Smooth muscle cell (in vitro differentiated cells): ENCODE results near the gene LRRC74B. TPM values are rescaled to one million over a fixed set of nuclear protein-coding genes. Genes with fewer than 3 reads are reported as not detected.
"Not testable (repeated sequence)": the region's sequence is repeated elsewhere in the genome, so short reads cannot be mapped to it uniquely, and the experiment has no call there.

ENCODE experiments used
- DNase-seq: peaks from one replicate; lab custom pipeline; 2025; ENCODE audit not compliant: unreplicated experiment; lab: John Stamatoyannopoulos, UW
- H2AFZ ChIP-seq: fragments of 200-600 bp; sonication (generic); 2 replicates; pipeline ENCODE4 v1.6.0; 2016; ENCODE audit warnings: antibody characterized with exemption, low read depth, mild to moderate bottlenecking
- H3F3A ChIP-seq: fragments of 200-600 bp; sonication (generic); 2 replicates; pipeline ENCODE4 v1.6.0; 2017; ENCODE audit warnings: antibody characterized with exemption, low read depth
- H3K27ac ChIP-seq: fragments of 200-600 bp; sonication (generic); 2 replicates; pipeline ENCODE4 v1.5.1; 2016; ENCODE audit warnings: low read depth, mild to moderate bottlenecking
- H3K27me3 ChIP-seq: fragments of 200-600 bp; sonication (generic); 2 replicates; pipeline ENCODE4 v1.6.1; 2016; ENCODE audit warnings: low read depth, mild to moderate bottlenecking
- H3K36me3 ChIP-seq: fragments of 200-600 bp; sonication (generic); 2 replicates; pipeline ENCODE4 v1.5.1; 2016; ENCODE audit warnings: low read depth
- H3K4me1 ChIP-seq: fragments of 200-600 bp; sonication (generic); 2 replicates; pipeline ENCODE4 v1.5.1; 2016; ENCODE audit warnings: low read depth
- H3K4me2 ChIP-seq: fragments of 200-600 bp; sonication (generic); 2 replicates; pipeline ENCODE4 v1.6.0; 2016; ENCODE audit warnings: mild to moderate bottlenecking
- H3K4me3 ChIP-seq: fragments of 200-600 bp; sonication (generic); 2 replicates; pipeline ENCODE4 v1.5.1; 2016; ENCODE audit warnings: mild to moderate bottlenecking
- H3K79me2 ChIP-seq: fragments of 200-600 bp; sonication (generic); 2 replicates; pipeline ENCODE4 v1.6.0; 2016; ENCODE audit warnings: low read depth, mild to moderate bottlenecking
- H3K9ac ChIP-seq: fragments of 200-600 bp; sonication (generic); 2 replicates; pipeline ENCODE4 v1.6.0; 2016; ENCODE audit warnings: low read depth
- H3K9me3 ChIP-seq: fragments of 200-600 bp; sonication (generic); replicated peaks from 2 replicates; pipeline ENCODE4 v1.5.1; 2016; ENCODE audit warnings: low read depth
- H4K20me1 ChIP-seq: fragments of 200-600 bp; sonication (generic); 2 replicates; pipeline ENCODE4 v1.6.0; 2016; ENCODE audit warnings: low read depth
- CTCF ChIP-seq: fragments of 200-600 bp; sonication (generic); IDR thresholded peaks from 2 replicates; pipeline ENCODE4 v1.5.1; 2017; ENCODE audit warnings: borderline replicate concordance, mild to moderate bottlenecking, antibody characterized with exemption; ENCODE audit not compliant: insufficient read depth, poor library complexity, severe bottlenecking
- WGBS: methylation state at CpG from one replicate; pipeline ENCODE4 v1.1.7; 2016; ENCODE audit warnings: low lambda C conversion rate; 5-methylcytosine and 5-hydroxymethylcytosine counted together
- polyA plus RNA-seq: library from polyadenylated mRNA; unstranded; fragments of >200 nt; fragmentation: Nextera tagmentation; extraction: Ambion mirVana; gene quantifications from 2 replicates; pipeline ENCODE4 v1.2.1, GENCODE V29; 2016
- total RNA-seq: library from RNA; depleted of rRNA; stranded (reverse); fragments of >200 nt; gene quantifications from 2 replicates; pipeline ENCODE4 v1.2.3, GENCODE V29; 2014

The LRRC74B gene
- total and polyA plus RNA-seq, 2 experiments from 2014 or later, result not detected

GRCh38 chr22:21044931-21045584 is 688 bp upstream of the LRRC74B start:
- no peak for TF ChIP-seq CTCF
- peaks cover 5% of the 10 kb centered on the region for H3K4me1 ChIP-seq
- peaks cover 6% of the 10 kb centered on the region for H3F3A ChIP-seq
- H2AFZ ChIP-seq, result no peak overlapping the region
- H3K4me3 ChIP-seq, result peak overlapping the region; percentile 47
- H3K36me3 ChIP-seq, result no peaks in the 10 kb centered on the region
- peak overlapping the region; percentile 79 for H3K4me2 ChIP-seq
- H3K9me3 ChIP-seq, result no peaks in the 10 kb centered on the region
- H4K20me1 ChIP-seq, result no peaks in the 10 kb centered on the region
- DNase-seq, result peak; percentile 61
- peak overlapping the region; percentile 91 for H3K27ac ChIP-seq
- WGBS, result 17% methylated on average over 15 of the region's 15 CpGs
- no peaks in the 10 kb centered on the region for H3K79me2 ChIP-seq
- H3K9ac ChIP-seq, result peak overlapping the region; percentile 77
- H3K27me3 ChIP-seq, result no peaks in the 10 kb centered on the region

- no peak for DNase-seq
- no peak overlapping the region for H3K4me3 ChIP-seq
- H3K9ac ChIP-seq, result no peak overlapping the region
- no peaks in the 10 kb centered on the region for H3K79me2 ChIP-seq
- WGBS, result 95% methylated on average over 14 of the region's 14 CpGs
- no peak for TF ChIP-seq CTCF
- peaks cover 5% of the 10 kb centered on the region for H3K4me1 ChIP-seq
- H3F3A ChIP-seq, result no peaks in the 10 kb centered on the region
- H3K9me3 ChIP-seq, result no peaks in the 10 kb centered on the region
- no peaks in the 10 kb centered on the region for H3K27me3 ChIP-seq
- H2AFZ ChIP-seq, result no peak overlapping the region
- no peaks in the 10 kb centered on the region for H3K36me3 ChIP-seq
- H3K4me2 ChIP-seq, result no peak overlapping the region
- no peaks in the 10 kb centered on the region for H4K20me1 ChIP-seq
- no peak overlapping the region for H3K27ac ChIP-seq
Measured at GRCh38 chr22:21047035-21047661, 1.4 kb downstream of the LRRC74B start.

- no peak overlapping the region for H3K27ac ChIP-seq
- H2AFZ ChIP-seq, result no peak overlapping the region
- H3K36me3 ChIP-seq, result no peaks in the 10 kb centered on the region
- H3F3A ChIP-seq, result no peaks in the 10 kb centered on the region
- no peak for DNase-seq
- no peaks in the 10 kb centered on the region for H3K79me2 ChIP-seq
- TF ChIP-seq CTCF, result no peak
- H3K9ac ChIP-seq, result no peak overlapping the region
- H3K27me3 ChIP-seq, result no peaks in the 10 kb centered on the region
- peaks cover 5% of the 10 kb centered on the region for H3K4me1 ChIP-seq
- H3K9me3 ChIP-seq, result no peaks in the 10 kb centered on the region
- no peaks in the 10 kb centered on the region for H4K20me1 ChIP-seq
- 90% methylated on average over 7 of the region's 7 CpGs for WGBS
- no peak overlapping the region for H3K4me2 ChIP-seq
- H3K4me3 ChIP-seq, result no peak overlapping the region
Measured at GRCh38 chr22:21047730-21048129, 2.0 kb downstream of the LRRC74B start.

- H3K36me3 ChIP-seq, H3K4me1 ChIP-seq, H3K4me2 ChIP-seq, H3F3A ChIP-seq, H3K9ac ChIP-seq, H3K9me3 ChIP-seq, H2AFZ ChIP-seq, H3K27ac ChIP-seq, H3K79me2 ChIP-seq, H3K27me3 ChIP-seq, H4K20me1 ChIP-seq, DNase-seq, H3K4me3 ChIP-seq: not testable (repeated sequence)
- 81% methylated on average over 5 of the region's 5 CpGs for WGBS
Measured at GRCh38 chr22:21048448-21048847, 2.7 kb downstream of the LRRC74B start.

GRCh38 chr22:21048965-21049364 is 3.2 kb downstream of the LRRC74B start:
- not testable (repeated sequence) for H3F3A ChIP-seq

More at GRCh38 chr22:21048965-21049364, 3.2 kb downstream of the LRRC74B start:
- H3K27ac ChIP-seq, H4K20me1 ChIP-seq, H3K79me2 ChIP-seq, H3K4me1 ChIP-seq, H3K9ac ChIP-seq, H3K36me3 ChIP-seq, H3K4me3 ChIP-seq, H2AFZ ChIP-seq, H3K4me2 ChIP-seq, DNase-seq, H3K9me3 ChIP-seq, H3K27me3 ChIP-seq: not testable (repeated sequence)
- WGBS, result 96% methylated on average over 8 of the region's 12 CpGs
